Left lung (tissue), 10 donors: ENCODE data around the gene GATAD1. TPM values are rescaled to one million over a fixed set of nuclear protein-coding genes. Genes with fewer than 3 reads are reported as not detected.

ENCODE experiments used
- ATAC-seq: fragments of 200-7000 bp; cut with Tn5 transposase; one replicate; pipeline ENCODE4 v1.9.1; 2020; ENCODE audit warnings: moderate library complexity
- DNase-seq, 4 donors: peaks; one replicate each; pipeline ENCODE4 v3.0.0-alpha.2; 2013 to 2020
- H3K27ac ChIP-seq, 2 donors: fragments of 200-600 bp; sonication (generic) in 1 of 2; one replicate each; pipeline versions ENCODE4 v1.5.0 to v1.8.0; 2020 to 2021
- H3K27me3 ChIP-seq, 2 donors: fragments of 200-600 bp; sonication (generic) in 1 of 2; one replicate each; pipeline versions ENCODE4 v1.5.0 to v1.8.0; 2020 to 2021
- H3K36me3 ChIP-seq, 2 donors: fragments of 200-600 bp; sonication (generic) in 1 of 2; one replicate each; pipeline versions ENCODE4 v1.5.0 to v1.8.0; 2020 to 2021
- H3K4me1 ChIP-seq, 2 donors: fragments of 200-600 bp; one replicate each; pipeline ENCODE4 v1.8.0; 2021
- H3K4me3 ChIP-seq, 2 donors: fragments of 200-600 bp; sonication (generic) in 1 of 2; one replicate each; pipeline versions ENCODE4 v1.5.0 to v1.8.0; 2020 to 2021; ENCODE audit warnings: mild to moderate bottlenecking in 1 of 2
- H3K9me3 ChIP-seq, 2 donors: fragments of 200-600 bp; sonication (generic) in 1 of 2; one replicate each; pipeline versions ENCODE4 v1.5.0 to v1.8.0; 2020 to 2021
- intact Hi-C, 2 donors: fragments of 100-400 bp; cut with DNase I; formaldehyde crosslinking; loops; one replicate each; pipeline versions ENCODE4 v1.11.2 to v1.14.2; 2022
- polyA plus RNA-seq, 6 donors: library from polyadenylated mRNA; unstranded; fragments of 120-200 nt; gene quantifications; one replicate each; pipeline ENCODE4 v1.2.1, GENCODE V29; 2013; ENCODE audit not compliant: insufficient read length in 6 of 6
- total RNA-seq, 2 donors: library from RNA; stranded (reverse); fragmentation: NEBNext Ultra II Directional; extraction: Animal tissue kit (Norgen Biotek cat#: 25700); gene quantifications; one replicate each; pipeline ENCODE4 v1.2.1, GENCODE V29; 2021
- TF ChIP-seq, protein P1 (sequence below), 2 donors: fragments of 200-600 bp; sonication (generic) in 1 of 2; IDR thresholded peaks; one replicate each; pipeline versions ENCODE4 v1.5.0 to v1.8.0; 2021; ENCODE audit warnings: antibody characterized with exemption in 2 of 2
- donor health status: DM: no; HTN: yes; CAD: no.
- donor health status: DM: no; HTN: no; CAD: no.

GATAD1 gene
- total and polyA plus RNA-seq, 8 donors: 28.4 to 74.3 (median 57.5) TPM

DNA sequence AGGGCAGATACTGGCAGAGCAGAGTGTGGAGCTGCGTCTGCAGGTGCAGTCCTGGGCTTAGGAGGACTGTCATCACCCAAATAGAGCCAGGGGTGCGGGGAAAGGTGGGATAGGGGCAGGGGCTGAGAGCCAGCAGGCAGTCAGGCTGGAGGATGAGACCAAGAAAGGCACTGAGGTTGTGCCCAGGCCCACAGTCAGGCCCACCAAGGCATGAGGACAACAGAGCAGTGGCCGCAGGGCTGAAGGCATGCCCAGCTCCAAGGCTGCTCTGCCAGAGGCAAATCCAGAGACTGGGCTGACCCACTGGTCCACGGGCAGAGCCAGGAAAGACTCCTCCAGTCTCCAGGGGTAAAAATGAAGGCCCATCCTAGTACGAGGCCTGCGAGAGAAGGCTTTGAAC lies 24.4 kb upstream of the GATAD1 start:
- H3K27ac ChIP-seq: no peak overlapping the region
- TF ChIP-seq, protein P1, sequence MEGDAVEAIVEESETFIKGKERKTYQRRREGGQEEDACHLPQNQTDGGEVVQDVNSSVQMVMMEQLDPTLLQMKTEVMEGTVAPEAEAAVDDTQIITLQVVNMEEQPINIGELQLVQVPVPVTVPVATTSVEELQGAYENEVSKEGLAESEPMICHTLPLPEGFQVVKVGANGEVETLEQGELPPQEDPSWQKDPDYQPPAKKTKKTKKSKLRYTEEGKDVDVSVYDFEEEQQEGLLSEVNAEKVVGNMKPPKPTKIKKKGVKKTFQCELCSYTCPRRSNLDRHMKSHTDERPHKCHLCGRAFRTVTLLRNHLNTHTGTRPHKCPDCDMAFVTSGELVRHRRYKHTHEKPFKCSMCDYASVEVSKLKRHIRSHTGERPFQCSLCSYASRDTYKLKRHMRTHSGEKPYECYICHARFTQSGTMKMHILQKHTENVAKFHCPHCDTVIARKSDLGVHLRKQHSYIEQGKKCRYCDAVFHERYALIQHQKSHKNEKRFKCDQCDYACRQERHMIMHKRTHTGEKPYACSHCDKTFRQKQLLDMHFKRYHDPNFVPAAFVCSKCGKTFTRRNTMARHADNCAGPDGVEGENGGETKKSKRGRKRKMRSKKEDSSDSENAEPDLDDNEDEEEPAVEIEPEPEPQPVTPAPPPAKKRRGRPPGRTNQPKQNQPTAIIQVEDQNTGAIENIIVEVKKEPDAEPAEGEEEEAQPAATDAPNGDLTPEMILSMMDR (IDR thresholded peaks at IDR 0.05): no peak
- H3K27me3 ChIP-seq: peaks cover 0 to 24% of the 10 kb centered on the region in 2 donors
- H3K4me1 ChIP-seq: peaks cover 0 to 3% of the 10 kb centered on the region in 2 donors
- H3K4me3 ChIP-seq: no peak overlapping the region
- peak in 1 of 4 donors; percentile 66 for DNase-seq
- intact Hi-C loops: no loop called here
- no peaks in the 10 kb centered on the region for H3K36me3 ChIP-seq
- no peak for ATAC-seq
- H3K9me3 ChIP-seq: no peaks in the 10 kb centered on the region

DNA sequence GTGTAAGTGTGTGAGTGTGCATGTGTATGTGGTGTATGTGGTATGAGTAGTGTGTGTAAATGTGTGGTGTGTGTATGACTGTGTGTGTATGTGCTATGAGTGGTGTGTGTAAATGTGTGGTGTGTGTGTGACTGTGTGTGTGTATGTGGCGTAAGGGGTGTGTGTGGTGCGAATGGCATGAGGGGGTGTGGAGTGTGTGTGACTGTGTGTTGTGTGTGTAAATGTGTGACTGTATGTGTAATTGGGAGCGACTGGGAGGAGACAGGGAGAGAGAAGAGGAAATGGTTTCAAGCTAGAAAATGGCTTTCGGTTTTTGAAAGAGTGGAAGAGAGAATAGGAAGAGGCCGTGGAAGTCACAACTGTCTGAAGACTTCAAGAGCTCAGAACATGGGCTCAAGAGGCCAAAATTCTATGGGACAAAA lies 23.6 kb upstream of the GATAD1 start:
- Histone ChIP-seq H3K4me3 (peak overlapping the region; percentile 27 to 46), H3K4me1 (peaks cover 0 to 3% of the 10 kb centered on the region in 2 donors), H3K36me3 (no peaks in the 10 kb centered on the region), H3K9me3 (no peaks in the 10 kb centered on the region), H3K27me3 (peaks cover 0 to 24% of the 10 kb centered on the region in 2 donors), H3K27ac (peak overlapping the region in 1 of 2 donors; percentile 45)
- TF ChIP-seq, protein P1 (IDR thresholded peaks at IDR 0.05): no peak
- DNase-seq (no peak), ATAC-seq (no peak)
- intact Hi-C loops: no loop called here

DNA sequence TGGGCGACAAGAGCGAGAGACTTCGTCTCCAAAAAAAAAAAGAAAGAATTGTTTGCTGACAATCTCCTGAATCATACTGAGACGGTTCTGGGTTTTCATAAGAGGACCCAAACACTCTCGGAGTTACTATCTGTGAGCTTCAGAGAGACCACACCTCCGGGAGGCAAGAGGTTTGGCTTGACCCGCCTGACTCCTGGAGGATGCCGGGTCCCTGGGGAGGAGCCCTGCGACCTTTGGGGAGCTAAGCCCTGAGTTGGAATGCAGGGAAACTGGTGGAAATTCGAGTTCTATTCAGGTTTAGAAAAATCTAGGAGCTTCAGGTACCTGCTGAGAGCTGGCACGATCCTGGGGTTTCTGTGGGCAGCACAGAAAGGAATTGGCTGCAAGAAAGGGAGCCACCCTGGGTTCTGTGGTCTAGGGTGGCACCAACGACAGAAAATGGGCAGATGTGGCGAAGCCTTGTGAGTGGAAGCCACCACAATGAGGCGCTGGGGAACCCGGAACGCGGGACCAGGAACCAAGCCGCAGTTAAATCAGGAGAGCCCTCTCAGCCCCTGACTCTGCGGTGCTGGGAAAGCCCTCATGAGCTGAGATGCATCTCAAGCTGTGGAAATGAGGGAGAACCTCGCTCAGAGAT lies 21.9 kb upstream of the GATAD1 start:
- Histone ChIP-seq H3K4me3 (peak overlapping the region in 1 of 2 donors; percentile 46), H3K36me3 (no peaks in the 10 kb centered on the region), H3K27me3 (peaks cover 0 to 24% of the 10 kb centered on the region in 2 donors), H3K27ac (no peak overlapping the region), H3K4me1 (peaks cover 0 to 3% of the 10 kb centered on the region in 2 donors), H3K9me3 (no peaks in the 10 kb centered on the region)
- intact Hi-C loops: no loop called here
- DNase-seq (no peak), ATAC-seq (no peak)
- TF ChIP-seq, protein P1 (IDR thresholded peaks at IDR 0.05): no peak

DNA sequence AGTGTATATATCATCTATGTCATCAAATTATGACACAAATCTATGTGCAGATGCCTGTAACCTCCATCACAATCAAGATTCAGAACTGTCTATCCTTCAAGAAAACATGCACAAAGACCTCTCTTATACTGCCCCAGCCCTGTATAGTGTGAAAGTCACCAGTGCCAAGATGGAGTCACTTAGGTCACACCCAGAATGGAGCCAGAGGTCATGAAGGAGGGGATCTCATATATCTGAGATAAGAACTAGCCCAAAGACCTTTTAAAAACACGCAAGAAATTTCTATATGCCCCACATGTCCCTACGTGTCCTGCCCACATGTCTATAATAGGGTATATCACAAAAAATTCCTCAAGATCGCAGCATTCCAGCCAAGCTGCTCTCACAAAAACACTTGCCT lies 20.1 kb upstream of the GATAD1 start:
- TF ChIP-seq, protein P1 (IDR thresholded peaks at IDR 0.05): no peak
- DNase-seq (no peak), ATAC-seq (no peak)
- Histone ChIP-seq H3K4me3 (no peak overlapping the region), H3K36me3 (no peaks in the 10 kb centered on the region), H3K27me3 (peaks cover 0 to 24% of the 10 kb centered on the region in 2 donors), H3K4me1 (peaks cover 0 to 3% of the 10 kb centered on the region in 2 donors), H3K9me3 (no peaks in the 10 kb centered on the region), H3K27ac (no peak overlapping the region)
- intact Hi-C loops: no loop called here

DNA sequence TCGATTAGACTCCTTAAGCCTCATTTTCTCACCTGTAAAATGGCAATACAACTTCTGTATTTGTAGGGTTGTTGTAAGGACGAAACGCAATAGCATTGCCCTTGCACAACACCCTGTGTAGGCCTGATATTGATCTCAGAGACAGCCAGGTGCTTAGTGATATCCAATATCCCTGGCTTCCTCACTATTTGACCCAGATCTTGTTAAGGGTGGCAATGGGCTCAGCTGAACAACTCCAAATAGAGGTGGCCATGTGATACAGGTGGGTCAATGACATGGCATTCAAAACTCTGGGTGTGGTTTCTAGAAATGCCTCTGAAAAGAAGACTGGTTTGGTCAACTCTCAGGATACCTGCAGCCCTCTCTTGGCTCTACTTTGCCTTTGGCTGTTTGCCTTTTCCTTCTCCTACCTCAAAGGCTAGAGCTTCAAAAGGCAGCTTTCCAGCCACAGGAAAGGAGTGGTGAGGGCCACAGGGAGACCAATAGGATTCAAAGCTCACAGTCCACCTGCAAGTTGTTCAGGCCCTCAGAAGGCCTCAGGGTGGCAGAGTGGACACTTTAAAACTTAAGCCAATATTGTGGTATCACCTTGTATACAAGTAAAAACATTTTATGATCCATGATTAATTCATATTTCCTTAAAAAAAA lies 14.9 kb upstream of the GATAD1 start:
- Histone ChIP-seq H3K9me3 (no peaks in the 10 kb centered on the region), H3K36me3 (no peaks in the 10 kb centered on the region), H3K4me1 (no peaks in the 10 kb centered on the region), H3K27ac (no peak overlapping the region), H3K4me3 (no peak overlapping the region), H3K27me3 (no peaks in the 10 kb centered on the region)
- TF ChIP-seq, protein P1 (IDR thresholded peaks at IDR 0.05): no peak
- no peak for DNase-seq
- ATAC-seq: peak; percentile 44
- intact Hi-C loops: no loop called here
